Measurements from ENCODE around the gene CD22. TPM values are rescaled to one million over a fixed set of nuclear protein-coding genes. Genes with fewer than 3 reads are reported as not detected.
A peak's percentile ranks its signal among the peaks of the same experiment; 100 is the strongest.

The CD22 gene
- total and polyA plus RNA-seq, 2 of the 13 experiments (the other 11 are each of a cell fraction or from before 2014, with no cell fraction given) = 0.71 to 1.7 TPM

- TF ChIP-seq ZNF646 (CRISPR knock-in tag; IDR thresholded peaks at IDR 0.05) (peak; percentile 27; the same call in 1 of the 2 replicates), PPARG (CRISPR knock-in tag; conservative IDR thresholded peaks at IDR 0.05) (peak; percentile 66), ZNF629 (CRISPR knock-in tag; conservative IDR thresholded peaks at IDR 0.05) (peak; percentile 30; the same call in 1 of the 2 replicates), ZNF746 (CRISPR knock-in tag; IDR thresholded peaks at IDR 0.05) (peak; percentile 81; the same call in 1 of the 2 replicates), GABPA (IDR thresholded peaks at IDR 0.05; ENCODE audit: low read depth, low read length) (no peak), GABPA (CRISPR knock-in tag; IDR thresholded peaks at IDR 0.05; ENCODE audit: low read depth) (0 out of 2 replicates have a peak, but pooled peaks have one; percentile 13), MXI1 (IDR thresholded peaks at IDR 0.05; ENCODE audit: borderline replicate concordance, low read depth, low read length) (peak; percentile 19; the same call in 1 of the 3 replicates), MEIS1 (CRISPR knock-in tag; IDR thresholded peaks at IDR 0.05; ENCODE audit: borderline replicate concordance) (0 out of 2 replicates have a peak, but pooled peaks have one; percentile 60), HNF1B (CRISPR knock-in tag; IDR thresholded peaks at IDR 0.05) (peak; percentile 85), CEBPG (CRISPR knock-in tag; IDR thresholded peaks at IDR 0.05) (peak; percentile 87)
Observed at GRCh38 chr19:35380450-35381124, 51.6 kb downstream of the CD22 start (continued).

Measured in HepG2 (cell line).